NCI-H2081 treated with DMSO at 0.1 percent for 48 hours (cell line): ENCODE measurements around the gene MGAT5.

Experiments
- DNase-seq: peaks from one replicate; lab custom pipeline; 2025; lab: John Stamatoyannopoulos, UW

The MGAT5 gene

DNA sequence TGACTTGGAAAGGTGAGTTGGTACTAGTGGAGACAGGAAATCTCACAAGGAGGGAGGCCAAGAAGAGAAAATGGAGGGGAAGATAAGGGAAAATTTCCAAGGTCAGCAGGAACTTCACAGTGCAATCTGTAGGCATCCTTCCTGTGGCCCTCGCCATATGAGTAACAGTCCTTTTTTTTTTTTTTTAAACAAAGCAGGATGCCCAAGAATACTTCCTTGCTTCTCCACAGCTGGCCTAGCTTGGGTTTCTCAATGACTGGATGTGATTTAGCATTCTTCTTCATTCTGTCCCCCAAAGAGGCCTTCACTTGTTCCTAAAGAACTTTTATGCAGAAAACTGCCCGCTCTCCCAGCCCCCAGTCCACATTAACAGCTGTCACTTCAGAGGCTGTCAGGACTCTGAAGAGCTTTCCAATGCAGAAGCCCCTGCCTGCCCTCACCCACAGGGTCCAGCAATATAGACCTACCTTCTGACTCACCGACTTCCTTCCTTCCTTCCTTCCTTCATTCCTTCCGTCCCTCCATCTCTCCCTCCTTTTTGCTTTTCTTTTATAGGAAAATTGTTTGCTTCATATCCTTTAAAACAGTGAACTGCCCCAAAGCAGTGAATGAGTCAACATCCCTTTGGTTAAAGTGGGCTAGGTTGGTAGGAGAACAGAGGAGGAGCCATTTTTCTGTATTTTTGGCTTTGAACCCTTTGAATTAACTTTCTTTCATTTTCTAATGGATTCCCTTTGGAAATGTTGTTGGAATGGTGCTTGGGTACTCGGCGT, 172.0 kb downstream of the MGAT5 start:
- no peak for DNase-seq

GRCh38 chr2:134426721-134427120, 172.8 kb downstream of the MGAT5 start:
- no peak for DNase-seq

DNA sequence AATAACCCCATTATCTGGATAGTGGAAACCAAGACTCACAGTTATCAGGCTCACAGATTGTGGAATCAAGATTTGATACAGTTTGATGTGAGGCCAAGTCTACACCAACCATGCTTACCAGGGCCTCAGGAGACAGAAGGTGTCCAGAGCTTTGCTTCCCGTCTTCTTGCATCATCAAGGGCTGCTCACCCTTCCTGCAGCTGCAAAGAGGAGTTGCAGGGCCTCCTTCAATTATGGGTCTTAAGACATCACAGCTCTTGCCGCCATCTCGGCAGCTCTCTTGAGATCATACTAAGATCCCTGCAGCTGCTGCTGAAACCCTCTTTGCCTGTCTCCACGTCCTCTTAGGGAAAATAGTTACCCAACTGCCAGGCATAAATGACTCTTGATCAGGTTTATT, 176.0 kb downstream of the MGAT5 start:
- DNase-seq = no peak

- no peak for DNase-seq
Measured at GRCh38 chr2:134431838-134432434, 178.1 kb downstream of the MGAT5 start.

DNA sequence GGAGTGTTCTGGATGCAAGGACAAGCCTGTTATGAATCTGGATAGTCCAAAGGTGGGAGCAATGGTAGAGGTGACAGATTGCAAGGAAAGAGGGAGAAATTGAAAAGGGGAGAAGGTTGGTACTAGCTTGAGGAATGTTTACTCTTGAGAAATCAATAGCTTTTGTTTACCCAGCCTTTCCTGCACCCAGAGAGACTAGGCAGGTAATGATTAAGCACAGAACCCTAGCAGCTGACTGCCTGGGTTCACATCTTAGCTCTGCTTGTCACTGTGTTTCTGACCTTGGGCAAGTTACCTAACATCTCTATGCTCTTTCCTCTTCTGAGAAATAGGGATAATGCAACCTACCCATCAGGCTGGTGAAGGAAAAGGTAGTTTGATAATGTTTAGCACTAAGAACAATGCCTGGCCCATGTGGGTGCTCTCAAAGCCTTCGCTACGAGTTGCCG, 178.6 kb downstream of the MGAT5 start:
- DNase-seq = no peak

- DNase-seq = no peak
Measured at GRCh38 chr2:134433469-134433868, 179.6 kb downstream of the MGAT5 start.

DNA sequence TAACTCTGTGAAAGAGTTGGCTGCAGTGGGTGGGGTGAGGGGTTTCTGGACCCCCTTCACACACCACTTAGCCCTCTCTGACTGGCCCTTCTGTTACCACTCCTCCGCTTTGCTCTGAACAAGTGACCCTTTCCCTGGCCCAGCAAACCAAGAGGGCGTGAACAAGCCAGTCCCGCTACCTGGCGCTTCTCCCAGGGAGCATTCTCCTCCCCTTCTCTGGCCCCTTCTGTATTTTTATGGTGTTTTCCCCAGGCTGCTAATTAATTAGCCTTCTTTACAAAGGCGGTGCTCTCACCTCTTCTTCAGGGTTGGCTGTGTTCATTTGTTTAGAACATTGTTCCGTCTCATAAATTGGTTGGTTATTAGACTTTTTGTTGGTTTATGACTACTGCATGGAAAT, 180.1 kb downstream of the MGAT5 start:
- no peak for DNase-seq

DNA sequence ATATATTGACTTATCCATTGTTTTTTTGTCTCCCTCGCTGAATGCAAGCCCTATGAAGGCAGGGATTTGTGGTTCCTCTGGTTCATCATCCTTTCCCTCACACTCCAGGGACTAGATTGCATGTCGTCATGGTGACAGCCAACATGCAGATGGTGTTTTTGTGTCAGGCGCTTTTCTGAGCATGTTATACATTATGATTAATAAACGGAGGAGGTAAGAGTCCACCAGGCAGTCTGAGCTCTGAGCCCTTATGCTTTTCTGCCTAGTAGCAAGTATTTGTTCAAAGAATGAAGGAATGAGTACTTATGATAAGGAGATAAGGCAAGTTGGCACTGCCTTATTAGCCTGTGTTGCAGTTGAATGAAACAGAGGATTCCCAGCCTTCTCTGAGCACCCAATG, 181.6 kb downstream of the MGAT5 start:
- DNase-seq = no peak

GRCh38 chr2:134435936-134436335, 182.1 kb downstream of the MGAT5 start:
- DNase-seq = no peak

DNA sequence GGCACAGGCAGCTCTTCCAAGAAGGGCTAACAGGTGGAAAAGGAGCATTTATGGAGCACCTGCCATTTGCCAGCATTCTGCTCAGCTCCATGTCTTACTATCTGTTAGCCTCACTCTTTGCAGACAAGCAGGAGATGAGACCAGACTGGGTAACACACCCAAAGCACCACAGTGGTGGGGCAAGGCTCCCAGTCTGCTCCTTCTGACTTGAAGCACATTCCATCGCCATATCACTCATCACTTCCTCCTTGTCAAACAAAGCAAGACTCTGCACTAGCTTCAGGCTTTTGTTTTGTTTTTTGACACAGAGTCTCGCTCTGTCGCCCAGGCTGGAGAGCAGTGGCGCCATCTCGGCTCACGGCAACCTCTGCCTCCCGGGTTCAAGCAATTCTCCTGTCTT, 182.8 kb downstream of the MGAT5 start:
- no peak for DNase-seq

DNA sequence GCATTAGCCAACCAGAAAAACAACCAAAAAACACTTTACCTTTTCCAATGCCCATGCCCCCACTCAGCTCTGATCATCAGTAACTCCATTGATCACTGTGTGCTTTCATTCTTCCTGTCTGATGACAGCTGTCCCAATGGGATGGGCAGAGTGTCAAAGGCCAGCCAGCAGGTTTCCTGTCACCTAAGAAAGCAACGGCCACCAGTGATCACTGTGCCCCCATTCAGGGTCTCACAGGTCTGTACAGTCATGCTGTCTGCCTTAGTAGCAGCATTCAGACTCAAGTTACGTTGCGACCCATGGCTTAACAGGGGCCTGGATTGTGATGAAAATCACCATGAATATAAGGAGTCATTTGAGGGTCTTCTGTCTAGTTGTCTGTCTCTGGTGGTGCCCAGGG, 184.5 kb downstream of the MGAT5 start:
- DNase-seq = no peak

- no peak for DNase-seq
Measured at GRCh38 chr2:134440336-134440909, 186.6 kb downstream of the MGAT5 start.

- DNase-seq = no peak
Measured at GRCh38 chr2:134441153-134441863, 187.4 kb downstream of the MGAT5 start.

DNA sequence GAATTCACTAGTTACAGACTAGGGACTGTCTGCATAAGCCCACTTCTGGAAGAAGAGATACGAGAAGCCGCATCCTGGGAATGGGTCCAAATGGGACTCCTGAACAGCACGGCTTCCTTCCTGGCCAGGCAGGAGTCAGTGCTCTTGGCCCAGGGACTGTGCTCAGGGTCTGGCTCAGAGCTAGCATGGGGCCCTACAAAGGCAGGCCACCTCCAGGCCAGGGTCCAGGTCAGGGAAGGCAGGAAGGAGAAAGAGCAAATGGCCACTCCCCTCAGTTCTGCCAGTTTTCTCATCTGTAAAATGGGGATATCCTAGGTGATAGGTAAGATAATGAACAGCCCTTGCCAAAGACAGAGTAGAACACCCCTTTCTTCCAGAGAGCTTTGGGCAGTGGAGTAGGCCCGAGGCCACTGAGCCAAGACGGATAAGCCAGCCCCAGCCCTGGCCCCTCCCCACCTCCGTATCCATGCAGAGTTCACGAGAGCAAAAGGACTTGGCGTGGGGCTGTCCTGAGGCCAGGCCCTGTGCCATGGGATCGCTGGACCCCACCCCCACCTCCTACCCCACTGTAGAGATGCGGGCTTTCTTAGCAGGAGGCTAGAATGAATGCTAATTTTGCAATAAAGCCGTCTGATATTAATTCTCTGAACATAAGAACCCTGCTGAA, 190.1 kb downstream of the MGAT5 start:
- DNase-seq = no peak

- DNase-seq = no peak
Measured at GRCh38 chr2:134445116-134445515, 191.2 kb downstream of the MGAT5 start.

- DNase-seq = no peak
Measured at GRCh38 chr2:134445985-134446382, 192.1 kb downstream of the MGAT5 start.

DNA sequence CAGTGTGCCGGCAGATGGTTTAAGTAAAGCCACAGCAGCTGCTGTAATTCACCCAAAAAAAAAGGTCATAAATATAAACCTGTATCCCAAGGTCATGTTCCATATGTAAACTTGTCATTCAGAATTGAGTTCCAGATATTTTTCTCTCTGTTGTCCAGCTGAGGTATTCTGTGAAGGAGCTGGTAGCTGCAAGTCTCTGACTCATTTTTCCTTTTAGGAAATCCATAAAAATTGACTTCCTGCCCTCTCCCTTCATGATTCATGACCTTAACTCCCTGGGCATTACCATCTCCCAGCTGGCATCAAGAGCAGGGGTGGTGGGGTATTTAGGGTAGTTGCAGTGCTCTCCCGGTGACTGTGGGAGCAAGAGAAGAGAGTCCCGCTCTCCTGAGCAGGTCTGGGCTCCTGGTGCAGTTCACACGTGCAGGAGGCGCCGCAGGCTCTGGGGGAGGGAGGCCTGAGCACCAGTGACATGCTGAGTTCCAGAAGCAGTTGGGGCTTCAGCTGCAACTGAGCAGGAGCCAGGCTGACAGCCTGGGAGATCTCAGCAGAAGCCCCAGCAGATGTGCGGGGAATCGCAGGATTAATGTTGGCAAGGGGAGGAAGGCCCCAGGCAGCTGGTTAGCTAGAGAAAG, 192.6 kb downstream of the MGAT5 start:
- DNase-seq = no peak

GRCh38 chr2:134447669-134448068, 193.8 kb downstream of the MGAT5 start:
- no peak for DNase-seq

GRCh38 chr2:134448650-134449049, 194.8 kb downstream of the MGAT5 start:
- no peak for DNase-seq

- no peak for DNase-seq
Measured at GRCh38 chr2:134449157-134449556, 195.3 kb downstream of the MGAT5 start.

- no peak for DNase-seq
Measured at GRCh38 chr2:134449751-134450513, 196.1 kb downstream of the MGAT5 start.
